ENCODE data around the gene UNKL. TPM values are rescaled to one million over a fixed set of nuclear protein-coding genes. Genes with fewer than 3 reads are reported as not detected.

Gene UNKL
- total RNA-seq, 4 donors from 2014 or later, result 15.2 to 86.4 (median 24.2) TPM

DNA sequence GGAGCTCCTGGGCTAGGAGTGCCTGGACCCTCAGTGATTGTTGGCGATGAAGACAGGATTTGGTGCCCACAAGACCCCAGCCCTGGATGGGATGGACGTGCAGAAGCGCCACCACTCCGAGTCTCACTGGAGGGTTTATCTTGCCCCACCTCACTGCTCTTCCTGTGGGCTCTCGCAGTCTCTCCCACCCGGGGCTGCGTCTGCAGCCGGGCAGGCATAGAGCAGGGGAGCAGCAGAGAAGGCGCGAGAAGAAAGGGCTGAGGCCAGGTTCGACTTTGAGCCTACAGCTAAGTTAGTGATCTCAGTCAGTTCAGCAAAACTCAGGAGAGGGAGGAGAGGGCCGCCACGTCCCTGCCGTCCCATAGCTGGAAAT is 98.5 kb downstream of the UNKL start:
- intact Hi-C loops (cut with DNase I; ENCODE audit: low total_unique reads) (no loop called here), in situ Hi-C loops (cut with MboI; ENCODE audit: low pct_ligation_motif_present in 1 of 4, low pct_unique_long_range_greater_than_20kb in 1 of 4, low sequenced_read_pairs in 3 of 4) (no loop called here)
- TF ChIP-seq POLR2A (IDR thresholded peaks at IDR 0.05) (no peak), POLR2AphosphoS5 (IDR thresholded peaks at IDR 0.05) (no peak), EP300 (IDR thresholded peaks at IDR 0.05; ENCODE audit: low read depth) (no peak)
- TF ChIP-seq, protein P1, sequence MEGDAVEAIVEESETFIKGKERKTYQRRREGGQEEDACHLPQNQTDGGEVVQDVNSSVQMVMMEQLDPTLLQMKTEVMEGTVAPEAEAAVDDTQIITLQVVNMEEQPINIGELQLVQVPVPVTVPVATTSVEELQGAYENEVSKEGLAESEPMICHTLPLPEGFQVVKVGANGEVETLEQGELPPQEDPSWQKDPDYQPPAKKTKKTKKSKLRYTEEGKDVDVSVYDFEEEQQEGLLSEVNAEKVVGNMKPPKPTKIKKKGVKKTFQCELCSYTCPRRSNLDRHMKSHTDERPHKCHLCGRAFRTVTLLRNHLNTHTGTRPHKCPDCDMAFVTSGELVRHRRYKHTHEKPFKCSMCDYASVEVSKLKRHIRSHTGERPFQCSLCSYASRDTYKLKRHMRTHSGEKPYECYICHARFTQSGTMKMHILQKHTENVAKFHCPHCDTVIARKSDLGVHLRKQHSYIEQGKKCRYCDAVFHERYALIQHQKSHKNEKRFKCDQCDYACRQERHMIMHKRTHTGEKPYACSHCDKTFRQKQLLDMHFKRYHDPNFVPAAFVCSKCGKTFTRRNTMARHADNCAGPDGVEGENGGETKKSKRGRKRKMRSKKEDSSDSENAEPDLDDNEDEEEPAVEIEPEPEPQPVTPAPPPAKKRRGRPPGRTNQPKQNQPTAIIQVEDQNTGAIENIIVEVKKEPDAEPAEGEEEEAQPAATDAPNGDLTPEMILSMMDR (IDR thresholded peaks at IDR 0.05), result no peak
- Histone ChIP-seq H3K27ac (no peak overlapping the region), H3K27me3 (no peaks in the 10 kb centered on the region), H3K4me3 (no peak overlapping the region), H3K4me1 (peaks cover 11 to 25% (median 21%) of the 10 kb centered on the region in 4 donors), H3K9me3 (no peaks in the 10 kb centered on the region), H3K36me3 (peaks cover 0 to 67% (median 28%) of the 10 kb centered on the region in 4 donors)
- WGBS, 2 donors (ENCODE audit: low coverage in 1 of 2), result 95% methylated on average over 14 of the region's 14 CpGs; no CpG with 5 or more reads in 1 of the 2 donors
- no peak for DNase-seq

DNA sequence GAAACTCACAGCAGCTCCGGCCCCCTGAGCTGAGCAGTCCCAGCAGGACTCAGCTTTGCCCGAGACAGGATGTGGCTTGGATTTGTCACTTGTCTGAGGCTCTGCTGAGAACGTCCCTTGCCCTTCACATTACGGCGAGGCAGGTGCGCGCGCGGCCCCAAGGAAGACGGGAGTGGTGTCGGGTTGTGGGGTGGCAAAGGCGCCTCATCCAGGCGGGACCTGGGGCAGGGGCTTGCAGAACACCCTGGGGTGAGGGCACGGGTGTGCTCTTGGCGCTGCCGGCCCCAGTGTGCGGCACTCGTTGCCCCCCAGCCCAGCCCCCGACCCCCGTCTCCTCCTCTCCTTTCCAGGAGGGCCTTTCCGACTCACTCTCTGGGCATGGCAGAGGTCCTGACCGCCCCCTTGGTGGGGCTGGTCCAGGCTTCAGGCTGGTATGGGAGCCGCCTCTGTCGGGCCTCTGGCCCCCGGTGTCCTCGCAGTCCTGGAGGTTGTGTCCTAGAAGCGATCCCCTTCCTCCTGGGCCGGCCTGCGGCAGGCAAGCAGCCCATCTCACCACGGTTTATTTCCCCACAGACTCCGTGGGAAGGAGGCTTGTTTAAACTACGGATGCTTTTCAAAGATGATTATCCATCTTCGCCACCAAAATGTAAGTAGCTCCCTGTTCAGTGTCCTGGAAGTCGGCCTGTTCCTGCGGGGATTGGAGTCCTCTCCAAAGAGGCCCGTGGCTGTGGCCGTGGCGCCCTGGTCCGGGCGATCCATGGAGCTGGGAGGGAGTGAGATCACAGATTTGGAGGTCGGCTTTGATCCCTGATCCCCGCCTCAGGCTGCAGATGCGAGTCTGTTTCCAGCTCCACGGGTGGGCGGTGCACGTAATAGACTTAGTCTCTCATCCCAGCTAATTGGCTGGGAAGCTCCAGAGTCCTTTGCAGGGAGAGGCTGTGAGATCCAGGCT is 99.1 kb downstream of the UNKL start:
- no peaks in the 10 kb centered on the region for H3K27me3 ChIP-seq
- no peaks in the 10 kb centered on the region for H3K9me3 ChIP-seq
- no peak overlapping the region for H3K27ac ChIP-seq
- intact Hi-C loops (cut with DNase I; ENCODE audit: low total_unique reads) (no loop called here), in situ Hi-C loops (cut with MboI; ENCODE audit: low pct_ligation_motif_present in 1 of 4, low pct_unique_long_range_greater_than_20kb in 1 of 4, low sequenced_read_pairs in 3 of 4) (no loop called here)
- no peak for DNase-seq
- H3K4me3 ChIP-seq, result no peak overlapping the region
- H3K36me3 ChIP-seq, result peaks cover 0 to 60% (median 25%) of the 10 kb centered on the region in 4 donors
- 88% methylated on average over 45 of the region's 46 CpGs; no CpG with 5 or more reads in 1 of the 2 donors for WGBS, 2 donors (ENCODE audit: low coverage in 1 of 2)
- TF ChIP-seq, protein P1 (IDR thresholded peaks at IDR 0.05), result no peak
- TF ChIP-seq POLR2A (IDR thresholded peaks at IDR 0.05) (no peak), POLR2AphosphoS5 (IDR thresholded peaks at IDR 0.05) (no peak), EP300 (IDR thresholded peaks at IDR 0.05; ENCODE audit: low read depth) (no peak)
- peaks cover 17 to 32% (median 27%) of the 10 kb centered on the region in 4 donors for H3K4me1 ChIP-seq

DNA sequence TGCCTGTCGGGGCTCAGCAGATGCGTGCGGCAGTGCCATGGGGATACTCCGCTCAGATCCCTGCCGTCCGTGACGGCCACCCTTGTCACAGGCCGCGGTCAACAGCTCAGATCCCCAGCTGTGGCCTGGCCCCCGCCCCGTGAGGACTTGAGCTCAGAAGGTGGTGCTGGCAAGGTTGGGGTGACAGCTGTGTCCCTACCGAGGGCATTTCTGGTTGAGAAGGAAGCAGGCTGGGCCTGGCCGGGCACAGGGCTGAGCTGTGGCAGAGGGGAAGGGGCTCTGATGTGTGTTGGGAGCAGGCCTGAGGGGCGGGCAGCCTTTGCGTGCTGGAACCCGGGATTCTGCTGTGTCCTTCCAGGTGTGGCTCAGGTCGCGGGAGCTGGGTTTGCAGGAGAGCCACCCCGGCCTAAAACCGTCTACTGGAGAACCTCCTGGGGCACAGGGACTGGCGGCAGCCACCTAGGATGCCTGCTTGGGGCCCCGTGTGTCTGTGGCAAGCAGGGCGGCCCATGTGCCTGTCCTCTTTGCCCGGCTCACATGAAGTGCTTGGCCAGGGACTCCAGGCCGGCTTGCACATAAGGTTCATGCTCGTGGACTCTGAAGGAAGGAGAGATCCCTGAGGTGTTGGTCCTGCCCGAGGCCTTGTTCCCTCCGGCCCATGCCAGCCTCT is 100.0 kb downstream of the UNKL start:
- WGBS, 2 donors (ENCODE audit: low coverage in 1 of 2), result 88% methylated on average over 25 of the region's 28 CpGs; no CpG with 5 or more reads in 1 of the 2 donors
- no peak for DNase-seq
- Histone ChIP-seq H3K9me3 (no peaks in the 10 kb centered on the region), H3K27me3 (no peaks in the 10 kb centered on the region), H3K36me3 (peaks cover 0 to 52% (median 20%) of the 10 kb centered on the region in 4 donors), H3K4me1 (peaks cover 17 to 32% (median 30%) of the 10 kb centered on the region in 4 donors), H3K27ac (no peak overlapping the region), H3K4me3 (no peak overlapping the region)
- intact Hi-C loops (cut with DNase I; ENCODE audit: low total_unique reads) (no loop called here), in situ Hi-C loops (cut with MboI; ENCODE audit: low pct_ligation_motif_present in 1 of 4, low pct_unique_long_range_greater_than_20kb in 1 of 4, low sequenced_read_pairs in 3 of 4) (no loop called here)
- TF ChIP-seq POLR2A (IDR thresholded peaks at IDR 0.05) (no peak), POLR2AphosphoS5 (IDR thresholded peaks at IDR 0.05) (no peak), EP300 (IDR thresholded peaks at IDR 0.05; ENCODE audit: low read depth) (no peak)
- TF ChIP-seq, protein P1 (IDR thresholded peaks at IDR 0.05), result no peak

DNA sequence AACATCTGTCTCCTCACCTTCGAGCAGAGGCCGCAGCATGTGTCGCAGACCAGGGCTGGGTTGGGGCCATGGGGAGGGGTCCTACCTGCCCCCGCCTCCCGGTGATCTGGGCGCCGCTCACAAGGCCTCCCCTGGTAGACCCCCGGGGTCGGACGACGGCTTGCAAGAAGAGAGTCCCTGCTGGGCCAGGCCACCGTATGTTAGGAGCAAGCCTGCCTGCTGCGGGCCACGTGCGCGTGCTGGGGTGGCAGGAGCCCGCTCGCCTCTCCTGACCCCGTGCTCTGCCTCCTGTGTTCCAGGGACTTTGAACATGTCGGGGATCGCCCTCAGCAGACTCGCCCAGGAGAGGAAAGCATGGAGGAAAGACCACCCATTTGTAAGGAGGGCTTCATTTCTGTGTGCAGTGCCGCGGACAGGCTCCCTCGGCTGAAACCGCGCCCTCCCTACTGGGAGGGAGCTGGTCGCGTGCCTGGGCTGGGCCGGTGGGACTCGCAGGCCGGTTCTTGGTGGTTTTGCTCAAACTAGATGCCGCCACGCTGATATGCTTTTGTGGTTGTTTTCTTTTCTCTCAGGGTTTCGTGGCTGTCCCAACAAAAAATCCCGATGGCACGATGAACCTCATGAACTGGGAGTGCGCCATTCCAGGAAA is 100.7 kb downstream of the UNKL start:
- no peak overlapping the region for H3K4me3 ChIP-seq
- TF ChIP-seq, protein P1 (IDR thresholded peaks at IDR 0.05), result no peak
- TF ChIP-seq POLR2A (IDR thresholded peaks at IDR 0.05), result no peak
- TF ChIP-seq POLR2AphosphoS5 (IDR thresholded peaks at IDR 0.05), result no peak
- no peak for TF ChIP-seq EP300 (IDR thresholded peaks at IDR 0.05; ENCODE audit: low read depth)
- DNase-seq, result no peak
- H3K36me3 ChIP-seq, result peaks cover 0 to 45% (median 19%) of the 10 kb centered on the region in 4 donors
- H3K27me3 ChIP-seq, result no peaks in the 10 kb centered on the region
- 78 to 91% methylated on average over 8 to 37 of the region's 38 CpGs for WGBS, 2 donors (ENCODE audit: low coverage in 1 of 2)
- no peak overlapping the region for H3K27ac ChIP-seq
- no peaks in the 10 kb centered on the region for H3K9me3 ChIP-seq
- in situ Hi-C loops (cut with MboI; ENCODE audit: low pct_ligation_motif_present in 1 of 4, low pct_unique_long_range_greater_than_20kb in 1 of 4, low sequenced_read_pairs in 3 of 4), result no loop called here
- intact Hi-C loops (cut with DNase I; ENCODE audit: low total_unique reads), result no loop called here
- H3K4me1 ChIP-seq, result peaks cover 17 to 32% (median 30%) of the 10 kb centered on the region in 4 donors
